ENCODE measurements around the gene HAVCR2.

- no peak for TF ChIP-seq REST (IDR thresholded peaks at IDR 0.05; ENCODE audit: borderline replicate concordance)
- TF ChIP-seq CTCF (IDR thresholded peaks at IDR 0.05; ENCODE audit: poor library complexity, severe bottlenecking), result no peak
- no peak for TF ChIP-seq SMC3 (conservative IDR thresholded peaks at IDR 0.05; ENCODE audit: poor library complexity)
- TF ChIP-seq EP300 (conservative IDR thresholded peaks at IDR 0.05; ENCODE audit: poor library complexity, severe bottlenecking), result no peak
Measured at GRCh38 chr5:157121709-157122108, 12.9 kb upstream of the HAVCR2 start.
